Stimulated activated naive CD8-positive, alpha-beta T cell treated with anti-CD3 and anti-CD28 coated beads, Interleukin-15, amount 100 ng/mL, for 72 hours (primary cell): Measurements from ENCODE around the gene PCDHGA6.

Source experiments
- ATAC-seq: fragments of 150-1000 bp; cut with Tn5 transposase; 2 replicates; pipeline ENCODE4 v1.10.0; 2021; ENCODE audit warnings: mild to moderate bottlenecking, moderate library complexity
- DNase-seq, 2 donors: peaks; one replicate each; pipeline ENCODE4 v3.0.0; 2021 to 2022
- H3K27ac Mint-ChIP-seq, 2 donors: one replicate each; pipeline ENCODE4 v1.8.0; 2022; ENCODE audit warnings: mild to moderate bottlenecking in 2 of 2, mixed read lengths in 2 of 2, moderate library complexity in 2 of 2
- H3K27me3 Mint-ChIP-seq: one replicate; pipeline ENCODE4 v1.8.0; 2022; ENCODE audit warnings: mixed read lengths
- H3K4me1 Mint-ChIP-seq: one replicate; pipeline ENCODE4 v1.8.0; 2022; ENCODE audit warnings: mild to moderate bottlenecking, mixed read lengths
- H3K4me3 Mint-ChIP-seq, 2 donors: one replicate each; pipeline ENCODE4 v1.8.0; 2022; ENCODE audit warnings: mild to moderate bottlenecking in 2 of 2, mixed read lengths in 2 of 2, moderate library complexity in 1 of 2
- H3K9me3 Mint-ChIP-seq, 2 donors: one replicate each; pipeline ENCODE4 v1.8.0; 2022; ENCODE audit warnings: mixed read lengths in 2 of 2

Gene PCDHGA6

GRCh38 chr5:141419074-141419880 lies 45.6 kb downstream of the PCDHGA6 start:
- Mint-ChIP-seq H3K27me3 (peaks cover 97% of the 10 kb centered on the region), H3K4me3 (no peak overlapping the region), H3K9me3 (peaks cover 17 to 36% of the 10 kb centered on the region in 2 donors), H3K27ac (no peak overlapping the region), H3K4me1 (peaks cover 31% of the 10 kb centered on the region)
- ATAC-seq (no peak), DNase-seq (no peak)

- H3K27me3 Mint-ChIP-seq, result peaks cover 95% of the 10 kb centered on the region
- peaks cover 21% of the 10 kb centered on the region for H3K4me1 Mint-ChIP-seq
- DNase-seq (peak; percentile 53 to 57), ATAC-seq (peak; percentile 53)
- H3K9me3 Mint-ChIP-seq, result peaks cover 17 to 36% of the 10 kb centered on the region in 2 donors
- peak within 1 kb of the TSS in 1 of 2 donors; percentile 64 for H3K27ac Mint-ChIP-seq
- H3K4me3 Mint-ChIP-seq, result peak within 1 kb of the TSS; percentile 82 to 85
These were observed 47.3 kb downstream of the PCDHGA6 start, which contains the start of gene PCDHGA11 for GRCh38 chr5:141420855-141421488. Gene PCDHGA11, plus strand, starts transcription at chr5:141421051. Its CDS starts 177 bp downstream, at chr5:141421228.

- Mint-ChIP-seq H3K4me1 (peaks cover 21% of the 10 kb centered on the region), H3K9me3 (peaks cover 17 to 36% of the 10 kb centered on the region in 2 donors), H3K4me3 (peak overlapping the region; percentile 82 to 85), H3K27ac (peak overlapping the region in 1 of 2 donors; percentile 42), H3K27me3 (peaks cover 95% of the 10 kb centered on the region)
- ATAC-seq (no peak), DNase-seq (no peak)
These were observed 47.8 kb downstream of the PCDHGA6 start for GRCh38 chr5:141421489-141421855.

- peaks cover 98% of the 10 kb centered on the region for H3K27me3 Mint-ChIP-seq
- H3K4me1 Mint-ChIP-seq, result peaks cover 15% of the 10 kb centered on the region
- peaks cover 17 to 36% of the 10 kb centered on the region in 2 donors for H3K9me3 Mint-ChIP-seq
- ATAC-seq (no peak), DNase-seq (no peak)
- no peak overlapping the region for H3K4me3 Mint-ChIP-seq
- no peak overlapping the region for H3K27ac Mint-ChIP-seq
These were observed 49.1 kb downstream of the PCDHGA6 start for GRCh38 chr5:141422742-141423291.

- Mint-ChIP-seq H3K9me3 (peaks cover 18 to 38% of the 10 kb centered on the region in 2 donors), H3K4me3 (no peak overlapping the region), H3K4me1 (peaks cover 20% of the 10 kb centered on the region), H3K27ac (peak overlapping the region in 1 of 2 donors; percentile 15), H3K27me3 (peaks cover 88% of the 10 kb centered on the region)
- ATAC-seq (no peak), DNase-seq (no peak)
These were observed 54.2 kb downstream of the PCDHGA6 start for GRCh38 chr5:141427783-141428426.
